Endothelial cell of umbilical vein (primary cell): ENCODE measurements around the gene SGSH. TPM values are rescaled to one million over a fixed set of nuclear protein-coding genes. Genes with fewer than 3 reads are reported as not detected.

Source experiments
- BruUV-seq: library from RNA; stranded (reverse); fragments of 400-500 nt; replicated peaks from 2 replicates; lab custom pipeline; 2021; lab: Mats Ljungman, UMichigan
- CTCF ChIA-PET: fragments of 300-600, 350-600 bp; sonication (Branson Sonifier 250); formaldehyde crosslinking; loops from one replicate; lab custom pipeline; 2021; ENCODE audit warnings: antibody characterized with exemption, inconsistent platforms; lab: Charles Lee
- POLR2A ChIA-PET: fragments of 300-600, 350-600 bp; sonication (Branson Sonifier 250); formaldehyde crosslinking; loops from one replicate; lab custom pipeline; 2021; ENCODE audit warnings: antibody characterized with exemption, inconsistent platforms; lab: Charles Lee
- DNase-seq: peaks from one replicate; pipeline ENCODE4 v3.0.0-alpha.2; 2011; ENCODE audit warnings: low read depth, low spot score
- FAIRE-seq: peaks from 2 replicates; lab custom pipeline; 2011; peaks lifted over from hg19 to GRCh38; lab: Jason Lieb, UNC
- H2AFZ ChIP-seq: 2 replicates; pipeline ENCODE4 v1.6.0; 2012; ENCODE audit warnings: low read depth, low read length, control low read depth, inconsistent platforms
- H3K27ac ChIP-seq: 2 replicates; pipeline ENCODE4 v1.5.1; 2011; ENCODE audit warnings: low read depth, mild to moderate bottlenecking, control low read depth, low read length, moderate library complexity; ENCODE audit not compliant: insufficient read depth
- H3K27me3 ChIP-seq, 2 experiments: 2 replicates each; pipeline versions ENCODE4 v1.6.0 to v1.6.1; 2011; ENCODE audit warnings: low read length in 2 of 2, mixed read lengths in 1 of 2; ENCODE audit not compliant: control insufficient read depth in 2 of 2, insufficient read depth in 2 of 2
- H3K36me3 ChIP-seq, 2 experiments: 2 replicates in 1 of 2; 3 replicates in 1 of 2; pipeline ENCODE4 v1.5.1; 2011; ENCODE audit warnings: low read length in 2 of 2, mild to moderate bottlenecking in 1 of 2, moderate library complexity in 1 of 2; ENCODE audit not compliant: control insufficient read depth in 2 of 2, insufficient read depth in 2 of 2; ENCODE audit errors: extremely low read depth in 1 of 2
- H3K4me1 ChIP-seq: 3 replicates; pipeline ENCODE4 v1.5.1; 2011; ENCODE audit warnings: mild to moderate bottlenecking, low read length; ENCODE audit not compliant: control insufficient read depth, insufficient read depth; ENCODE audit errors: extremely low read depth
- H3K4me2 ChIP-seq: 2 replicates; pipeline ENCODE4 v1.6.1; 2011; ENCODE audit warnings: low read length, control low read depth, mixed read lengths; ENCODE audit not compliant: insufficient read depth
- H3K4me3 ChIP-seq, 3 experiments: fragments of 200-600 bp in 1 of 3; sonication (generic), shearing (Covaris generic) in 1 of 3; replicated peaks in 1 of 3; 2 replicates each; pipeline ENCODE4 v1.5.1; 2011 to 2016; ENCODE audit warnings: control low read depth in 3 of 3, low read length in 3 of 3, mild to moderate bottlenecking in 2 of 3, inconsistent platforms in 1 of 3, low read depth in 1 of 3, moderate library complexity in 1 of 3; ENCODE audit not compliant: insufficient read depth in 1 of 3
- H3K79me2 ChIP-seq: 2 replicates; pipeline ENCODE4 v1.6.0; 2012; ENCODE audit warnings: low read length, inconsistent platforms; ENCODE audit not compliant: control insufficient read depth, insufficient read depth
- H3K9ac ChIP-seq: replicated peaks from 2 replicates; pipeline ENCODE3; 2011; ENCODE audit warnings: low read length, control low read depth; ENCODE audit not compliant: insufficient read depth; ENCODE audit errors: extremely low read depth
- H3K9me1 ChIP-seq: replicated peaks from 3 replicates; pipeline ENCODE4 v1.6.0; 2011; ENCODE audit warnings: mild to moderate bottlenecking, low read length; ENCODE audit not compliant: control insufficient read depth, insufficient read depth; ENCODE audit errors: extremely low read depth
- H3K9me3 ChIP-seq: replicated peaks from 2 replicates; pipeline ENCODE4 v1.5.1; 2012; ENCODE audit warnings: low read length, inconsistent platforms; ENCODE audit not compliant: control insufficient read depth, insufficient read depth
- H4K20me1 ChIP-seq: replicated peaks from 2 replicates; pipeline ENCODE3; 2011; ENCODE audit warnings: mild to moderate bottlenecking, low read length; ENCODE audit not compliant: control insufficient read depth, insufficient read depth; ENCODE audit errors: extremely low read depth
- CTCF ChIP-seq, 2 donors: IDR thresholded peaks; 1 replicate in 1 of 2; 2 replicates in 1 of 2; pipeline ENCODE4 v1.5.1; 2011; ENCODE audit warnings: low read length in 2 of 2, mild to moderate bottlenecking in 2 of 2, moderate library complexity in 2 of 2, control low read depth in 1 of 2, inconsistent platforms in 1 of 2, low read depth in 1 of 2; ENCODE audit not compliant: insufficient read depth in 1 of 2; ENCODE audit errors: extremely low read depth in 1 of 2
- EZH2 ChIP-seq: IDR thresholded peaks from 2 replicates; pipeline ENCODE4 v1.6.1; 2012; ENCODE audit warnings: borderline replicate concordance, low read depth, mild to moderate bottlenecking, moderate library complexity, low read length, inconsistent platforms; ENCODE audit not compliant: severe bottlenecking
- FOS ChIP-seq: IDR thresholded peaks from 2 replicates; pipeline ENCODE4 v1.6.1; 2011; ENCODE audit warnings: mild to moderate bottlenecking, low read length, moderate library complexity, borderline replicate concordance; ENCODE audit not compliant: insufficient read depth
- GATA2 ChIP-seq: IDR thresholded peaks from 2 replicates; pipeline ENCODE4 v1.7.0; 2011; ENCODE audit warnings: low read depth, mild to moderate bottlenecking, moderate library complexity, mixed read lengths, low read length; ENCODE audit not compliant: insufficient read length, insufficient read depth
- JUN ChIP-seq: IDR thresholded peaks from 2 replicates; pipeline ENCODE4 v1.6.1; 2011; ENCODE audit warnings: borderline replicate concordance, low read depth; ENCODE audit not compliant: insufficient read length, insufficient read depth
- MAX ChIP-seq: IDR thresholded peaks from 2 replicates; pipeline ENCODE4 v1.6.1; 2011; ENCODE audit not compliant: insufficient read depth, insufficient read length
- MYC ChIP-seq: IDR thresholded peaks from one replicate; pipeline ENCODE4 v1.6.1; 2011; ENCODE audit warnings: mild to moderate bottlenecking, low read depth, low read length
- POLR2A ChIP-seq: IDR thresholded peaks from 2 replicates; pipeline ENCODE4 v1.6.1; 2012; ENCODE audit warnings: low read depth, mild to moderate bottlenecking, control low read depth, low read length
- POLR2AphosphoS5 ChIP-seq: IDR thresholded peaks from 2 replicates; pipeline ENCODE4 v1.6.1; 2012; ENCODE audit warnings: low read depth, mild to moderate bottlenecking, control low read depth, low read length, moderate library complexity; ENCODE audit not compliant: insufficient read depth
- dilution Hi-C: fragments of 300-500 bp; cut with MboI; formaldehyde crosslinking; loops from one replicate; pipeline ENCODE4 v1.15.0; 2019; ENCODE audit warnings: low sequenced_read_pairs; ENCODE audit not compliant: extremely low pct_ligation_motif_present
- intact Hi-C: fragments of 100-400 bp; cut with micrococcal nuclease; formaldehyde crosslinking; loops from one replicate; pipeline ENCODE4 v1.10.0; 2022
- polyA plus RNA-seq, 4 experiments: library from polyadenylated mRNA; depleted of rRNA in 3 of 4; stranded (reverse) in 3 of 4; unstranded in 1 of 4; fragments of >200 nt; gene quantifications; 2 replicates each; pipeline versions ENCODE4 v1.2.1 to v1.2.3, GENCODE V29; 2011 to 2012; ENCODE audit warnings: missing spikeins in 1 of 4
- total RNA-seq: library from RNA; stranded (reverse); gene quantifications from 2 replicates; pipeline ENCODE4 v1.2.3, GENCODE V29; 2021

Gene SGSH
- total and polyA plus RNA-seq, 2 donors (not counting 3 experiments of a cell fraction or from before 2014, with no cell fraction given): 81.4 to 217 TPM

- H3K79me2 ChIP-seq: no peaks in the 10 kb centered on the region
- ChIA-PET POLR2A (no interaction called here), CTCF (interaction anchor here (1.2 to 2.1 kb wide), 2 partner anchors 11 to 27 kb away, joined by 3 to 9 read pairs; no protein-coding TSS in a partner anchor)
- no peak overlapping the region for H3K4me3 ChIP-seq
- H3K4me1 ChIP-seq: no peaks in the 10 kb centered on the region
- H3K27me3 ChIP-seq: peaks cover 0 to 5% of the 10 kb centered on the region in 2 experiments
- no peaks in the 10 kb centered on the region for H4K20me1 ChIP-seq
- H3K27ac ChIP-seq: no peak overlapping the region
- no peak overlapping the region for H2AFZ ChIP-seq
- TF ChIP-seq CTCF (IDR thresholded peaks at IDR 0.05; ENCODE audit: extremely low read depth in 1 of 2, insufficient read depth in 1 of 2, low read depth in 1 of 2, low read length in 2 of 2) (no peak), EZH2 (no peak), FOS (no peak), POLR2AphosphoS5 (no peak), GATA2 (no peak), MAX (no peak), JUN (no peak), POLR2A (no peak), MYC (no peak)
- dilution Hi-C loops: no loop called here
- no peaks in the 10 kb centered on the region for H3K9me3 ChIP-seq
- intact Hi-C loops: no loop called here
- no TSS peak for BruUV-seq
- H3K4me2 ChIP-seq: no peak overlapping the region
- H3K9ac ChIP-seq: no peak overlapping the region
- DNase-seq (no peak), FAIRE-seq (no peak)
- H3K36me3 ChIP-seq: no peaks in the 10 kb centered on the region
- H3K9me1 ChIP-seq: no peaks in the 10 kb centered on the region
Observed at GRCh38 chr17:80168371-80168770, 51.8 kb downstream of the SGSH start.
